HepG2 (cell line): ENCODE data around the gene BMF. TPM values are rescaled to one million over a fixed set of nuclear protein-coding genes. Genes with fewer than 3 reads are reported as not detected.

ENCODE experiments used
- ATAC-seq: fragments of 200-7000 bp; cut with Tn5 transposase; 3 replicates; pipeline ENCODE4 v1.9.1; 2020; ENCODE audit warnings: mild to moderate bottlenecking, moderate library complexity
- BruUV-seq: library from RNA; stranded (reverse); fragments of 400-500 nt; replicated peaks from 2 replicates; lab custom pipeline; 2021; lab: Mats Ljungman, UMichigan
- CTCF ChIA-PET: fragments of 300-600 bp; formaldehyde crosslinking; extraction: SDS; loops from one replicate; lab custom pipeline; 2021; ENCODE audit warnings: low total read pairs, inconsistent platforms, low intra/inter-chr PET ratio; lab: Yijun Ruan, JAX
- POLR2A ChIA-PET: fragments of 350-600 bp; sonication (Branson Sonifier 250); formaldehyde crosslinking; loops from one replicate; lab custom pipeline; 2020; ENCODE audit warnings: antibody characterized with exemption, inconsistent platforms; lab: Yijun Ruan, JAX
- DNase-seq: peaks from one replicate; pipeline ENCODE4 v3.0.0-alpha.2; 2015; ENCODE audit warnings: low spot score
- FAIRE-seq: peaks from 3 replicates; lab custom pipeline; 2011; peaks lifted over from hg19 to GRCh38; lab: Jason Lieb, UNC
- H2AFZ ChIP-seq: one replicate; pipeline ENCODE4 v1.6.1; 2011; ENCODE audit warnings: low read length, inconsistent platforms
- H3K27ac ChIP-seq: fragments of 300-600 bp; 3 replicates; pipeline ENCODE4 v1.8.0; 2011; ENCODE audit warnings: mixed run types, mild to moderate bottlenecking, mixed read lengths, low read length, inconsistent platforms; ENCODE audit not compliant: insufficient read depth; ENCODE audit errors: extremely low read length
- H3K27me3 ChIP-seq, 2 experiments: fragments of 200-600 bp in 1 of 2; 2 replicates in 1 of 2; 3 replicates in 1 of 2; pipeline versions ENCODE4 v1.6.0 to v1.8.0; 2011; ENCODE audit warnings: low read length in 2 of 2, mild to moderate bottlenecking in 2 of 2, moderate library complexity in 2 of 2, inconsistent platforms in 1 of 2; ENCODE audit not compliant: insufficient read depth in 2 of 2, control insufficient read depth in 1 of 2
- H3K36me3 ChIP-seq, 2 experiments: fragments of 200-600 bp in 1 of 2; replicated peaks in 1 of 2; 2 replicates in 1 of 2; 3 replicates in 1 of 2; pipeline versions ENCODE4 v1.5.1 to v1.8.0; 2011; ENCODE audit warnings: low read length in 2 of 2, inconsistent platforms in 1 of 2; ENCODE audit not compliant: insufficient read depth in 2 of 2, control insufficient read depth in 1 of 2
- H3K4me1 ChIP-seq: 2 replicates; pipeline ENCODE4 v1.5.1; 2012; ENCODE audit warnings: low read length, inconsistent platforms; ENCODE audit not compliant: insufficient read depth
- H3K4me2 ChIP-seq: 2 replicates; pipeline ENCODE4 v1.6.0; 2011; ENCODE audit warnings: low read depth, low read length, inconsistent platforms
- H3K4me3 ChIP-seq, 3 experiments: fragments of 200-600 bp in 1 of 3; sonication (generic), shearing (Covaris generic) in 1 of 3; replicated peaks in 1 of 3; 2 replicates each; pipeline ENCODE4 v1.5.1; 2011 to 2016; ENCODE audit warnings: low read length in 3 of 3, inconsistent platforms in 2 of 3, low read depth in 2 of 3, mild to moderate bottlenecking in 2 of 3, control low read depth in 1 of 3, mixed read lengths in 1 of 3; ENCODE audit not compliant: insufficient read depth in 1 of 3
- H3K79me2 ChIP-seq: one replicate; pipeline ENCODE4 v1.6.1; 2011; ENCODE audit warnings: low read length, inconsistent platforms; ENCODE audit not compliant: insufficient read depth
- H3K9ac ChIP-seq: 2 replicates; pipeline ENCODE4 v1.6.0; 2011; ENCODE audit warnings: mild to moderate bottlenecking, low read depth, low read length, inconsistent platforms; ENCODE audit not compliant: insufficient read depth
- H3K9me3 ChIP-seq: 2 replicates; pipeline ENCODE4 v1.5.1; 2012; ENCODE audit warnings: mild to moderate bottlenecking, low read length
- H4K20me1 ChIP-seq: 2 replicates; pipeline ENCODE4 v1.6.0; 2011; ENCODE audit warnings: inconsistent platforms, mild to moderate bottlenecking, low read length, moderate library complexity; ENCODE audit not compliant: insufficient read depth
- E2F1 ChIP-seq: sonication (generic); formaldehyde crosslinking; IDR thresholded peaks from 2 replicates; pipeline ENCODE4 v1.5.0; 2020; ENCODE audit warnings: missing genetic modification reagents
- ELK4 ChIP-seq: sonication (generic); formaldehyde crosslinking; IDR thresholded peaks from 2 replicates; pipeline ENCODE4 v1.9.0; 2021; ENCODE audit warnings: missing genetic modification reagents, borderline replicate concordance
- ERF ChIP-seq: IDR thresholded peaks from 2 replicates; pipeline ENCODE4 v1.6.1; 2018; ENCODE audit warnings: missing biosample characterization, missing genetic modification reagents
- HMGXB4 ChIP-seq, 2 experiments: sonication (generic) in 1 of 2; formaldehyde crosslinking in 1 of 2; IDR thresholded peaks; 2 replicates each; pipeline versions ENCODE4 v1.4.0 to v1.6.1; 2018 to 2020; ENCODE audit warnings: missing genetic modification reagents in 2 of 2, borderline replicate concordance in 1 of 2, low read depth in 1 of 2, mild to moderate bottlenecking in 1 of 2, missing biosample characterization in 1 of 2
- ISL2 ChIP-seq: sonication (generic); formaldehyde crosslinking; IDR thresholded peaks from 2 replicates; pipeline ENCODE4 v1.5.0; 2020; ENCODE audit warnings: missing genetic modification reagents
- KLF16 ChIP-seq, 2 experiments: sonication (generic) in 1 of 2; formaldehyde crosslinking in 1 of 2; IDR thresholded peaks; 2 replicates each; pipeline versions ENCODE4 v1.6.1 to v1.8.0; 2016 to 2023; ENCODE audit warnings: missing genetic modification reagents in 2 of 2, missing compliant biosample characterization in 1 of 2
- NR1H2 ChIP-seq: sonication (generic); formaldehyde crosslinking; IDR thresholded peaks from 2 replicates; pipeline ENCODE4 v1.8.1; 2022; ENCODE audit warnings: low read depth, missing genetic modification reagents, borderline replicate concordance
- SALL1 ChIP-seq: sonication (generic); formaldehyde crosslinking; IDR thresholded peaks from 2 replicates; pipeline ENCODE4 v1.8.0; 2022; ENCODE audit warnings: mild to moderate bottlenecking, missing genetic modification reagents
- SOX13 ChIP-seq, 3 experiments: fragments of 450-650 bp in 1 of 3; sonication (generic) in 1 of 3; formaldehyde crosslinking in 1 of 3; IDR thresholded peaks in 2 of 3; conservative IDR thresholded peaks in 1 of 3; 2 replicates each; pipeline versions ENCODE4 v1.5.0 to v1.6.1; 2016 to 2020; ENCODE audit warnings: antibody characterized with exemption in 1 of 3, mild to moderate bottlenecking in 1 of 3, missing compliant biosample characterization in 1 of 3, missing genetic modification reagents in 1 of 3, moderate library complexity in 1 of 3
- THAP11 ChIP-seq: IDR thresholded peaks from 2 replicates; pipeline ENCODE4 v1.6.1; 2016; ENCODE audit warnings: missing biosample characterization, missing genetic modification reagents
- ZBED4 ChIP-seq: sonication (generic); formaldehyde crosslinking; IDR thresholded peaks from 2 replicates; pipeline ENCODE4 v1.4.0; 2020; ENCODE audit warnings: missing genetic modification reagents, borderline replicate concordance
- ZNF143 ChIP-seq: sonication (generic); formaldehyde crosslinking; IDR thresholded peaks from 2 replicates; pipeline ENCODE4 v1.4.0; 2020; ENCODE audit warnings: missing genetic modification reagents
- ZNF567 ChIP-seq: sonication (generic); formaldehyde crosslinking; IDR thresholded peaks from 2 replicates; pipeline ENCODE4 v1.8.1; 2023; ENCODE audit warnings: mild to moderate bottlenecking, missing genetic modification reagents, borderline replicate concordance
- WGBS: methylation state at CpG from one replicate; pipeline ENCODE4 v1.1.6; 2017; ENCODE audit warnings: low lambda C conversion rate; 5-methylcytosine and 5-hydroxymethylcytosine counted together
- in situ Hi-C: cut with HindIII; loops from 2 replicates; pipeline ENCODE4 v1.10.0; 2017; ENCODE audit warnings: low pct_unique_long_range_greater_than_20kb; ENCODE audit not compliant: extremely low pct_ligation_motif_present
- intact Hi-C: fragments of 100-400 bp; cut with micrococcal nuclease; formaldehyde crosslinking; loops from one replicate; pipeline ENCODE4 v1.10.0; 2022; ENCODE audit not compliant: unreplicated experiment
- polyA plus RNA-seq, 8 experiments: library from polyadenylated mRNA; depleted of rRNA in 3 of 8; stranded (reverse) in 7 of 8; unstranded in 1 of 8; fragments of >200 nt; fragmentation: Illumina TruSeq in 4 of 8; extraction: Trizol in 4 of 8; gene quantifications; 2 replicates each; pipeline versions ENCODE4 v1.2.1 to v1.2.3, GENCODE V29; 2011 to 2016; ENCODE audit warnings: low read depth in 4 of 8, missing spikeins in 1 of 8, mixed read lengths in 1 of 8; ENCODE audit not compliant: insufficient read depth in 1 of 8
- total RNA-seq, 5 experiments: library from RNA; depleted of rRNA; stranded (reverse); fragments of >200 nt; fragmentation: Illumina TruSeq; extraction: Trizol; gene quantifications; 2 replicates each; pipeline ENCODE4 v1.2.3, GENCODE V29; 2016; ENCODE audit warnings: low read depth in 1 of 5

The BMF gene
- total and polyA plus RNA-seq, 2 of the 13 experiments (the other 11 are each of a cell fraction or from before 2014, with no cell fraction given), result 8.7 to 15.9 TPM

- POLR2A ChIA-PET, result interaction anchor here (0.6 to 14.1 kb wide), 7 partner anchors 12 to 67 kb away, joined by 3 to 371 read pairs (median 8); partner anchors contain the start of gene SRP14
- Histone ChIP-seq H3K27ac (peak overlapping the region; percentile 79), H3K4me1 (peaks cover 78% of the 10 kb centered on the region), H3K9me3 (no peaks in the 10 kb centered on the region), H2AFZ (no peak overlapping the region), H3K36me3 (peaks cover 0 to 2% of the 10 kb centered on the region in 2 experiments; a peak in 2 of 5 replicates), H3K79me2 (peaks cover 2% of the 10 kb centered on the region), H3K4me3 (peak overlapping the region in 1 of 3 experiments; percentile 2; a peak in 1 of 6 replicates), H3K4me2 (peak overlapping the region; percentile 90), H3K27me3 (no peaks in the 10 kb centered on the region), H3K9ac (no peak overlapping the region; the same call in 1 of the 2 replicates), H4K20me1 (no peaks in the 10 kb centered on the region)
- CTCF ChIA-PET, result no interaction called here
- intact Hi-C loops, result loop anchor here (5.0 to 10.0 kb wide), 2 partner anchors 38 to 170 kb away; no protein-coding TSS in a partner anchor
- FAIRE-seq, result peak; percentile 55
- peak; percentile 56 for DNase-seq
- peak; percentile 47 for ATAC-seq
- in situ Hi-C loops, result no loop called here
- WGBS, result 32% methylated on average over 7 of the region's 16 CpGs
- BruUV-seq, result no TSS peak
- TF ChIP-seq ISL2 (CRISPR knock-in tag) (no peak), ERF (CRISPR knock-in tag) (peak; percentile 43; the same call in 1 of the 2 replicates), ZBED4 (CRISPR knock-in tag) (0 out of 2 replicates have a peak, but pooled peaks have one; percentile 25), ZNF567 (no peak), NR1H2 (CRISPR knock-in tag) (no peak), HMGXB4 (CRISPR knock-in tag; IDR thresholded peaks at IDR 0.05; ENCODE audit: borderline replicate concordance in 1 of 2, low read depth in 1 of 2) (0 out of 4 replicates have a peak, but pooled peaks have one; percentile 43 to 53), SOX13 (IDR thresholded peaks at IDR 0.05) (no peak), SOX13 (CRISPR knock-in tag; conservative IDR thresholded peaks at IDR 0.05 in 1 of 2, IDR thresholded peaks at IDR 0.05 in 1 of 2) (0 out of 4 replicates have a peak, but pooled peaks of 1 of the 2 experiments have one; percentile 39), ELK4 (CRISPR knock-in tag) (no peak), KLF16 (CRISPR knock-in tag; IDR thresholded peaks at IDR 0.05) (peak in 1 of 2 experiments; percentile 52; a peak in 1 of 4 replicates), ZNF143 (CRISPR knock-in tag) (no peak), THAP11 (CRISPR knock-in tag) (peak; percentile 38; the same call in 1 of the 2 replicates), E2F1 (CRISPR knock-in tag) (0 out of 2 replicates have a peak, but pooled peaks have one; percentile 35), SALL1 (CRISPR knock-in tag) (peak; percentile 68)
Measured at GRCh38 chr15:40104865-40105516, 3.7 kb downstream of the BMF start.
